GM21786 (cell line): ENCODE results near the gene PGM3.
"Not testable (repeated sequence)": the region's sequence is repeated elsewhere in the genome, so short reads cannot be mapped to it uniquely, and the experiment has no call there.

ENCODE experiments used
- ATAC-seq: cut with Tn5 transposase; IDR thresholded peaks from one replicate; pipeline ENCODE4 v1.9.1; 2021; ENCODE audit not compliant: unreplicated experiment

The PGM3 gene

GRCh38 chr6:83192871-83193746 lies at the start of gene PGM3, which contains the start of gene RWDD2A:
PGM3 (minus strand) TSS chr6:83193265; CDS start chr6:83191012, 2,253 bp downstream.
RWDD2A (plus strand) TSS chr6:83193357; CDS start chr6:83194452, 1,095 bp downstream.
- ATAC-seq: peak; percentile 96

GRCh38 chr6:83231146-83231545 lies 38.1 kb upstream of the PGM3 start:
- no peak for ATAC-seq

GRCh38 chr6:83226517-83226916 lies 33.5 kb upstream of the PGM3 start:
- no peak for ATAC-seq

GRCh38 chr6:83221889-83222479 lies 28.9 kb upstream of the PGM3 start:
- ATAC-seq: peak; percentile 52

- no peak for ATAC-seq
Measured at GRCh38 chr6:83221276-83221675, 28.2 kb upstream of the PGM3 start.

- no peak for ATAC-seq
Measured at GRCh38 chr6:83220121-83220520, 27.1 kb upstream of the PGM3 start.

GRCh38 chr6:83218646-83219045 lies 25.6 kb upstream of the PGM3 start:
- no peak for ATAC-seq

- ATAC-seq: no peak
Measured at GRCh38 chr6:83216806-83217205, 23.7 kb upstream of the PGM3 start.

GRCh38 chr6:83215131-83216047 lies 22.3 kb upstream of the PGM3 start:
- ATAC-seq: peak; percentile 100

GRCh38 chr6:83202031-83202430 lies 9.0 kb upstream of the PGM3 start:
- no peak for ATAC-seq

- no peak for ATAC-seq
Measured at GRCh38 chr6:83199863-83200225, 6.8 kb upstream of the PGM3 start.

GRCh38 chr6:83199173-83199862 lies 6.3 kb upstream of the PGM3 start:
- ATAC-seq: peak; percentile 68

GRCh38 chr6:83198486-83199172 lies 5.6 kb upstream of the PGM3 start:
- ATAC-seq: no peak

GRCh38 chr6:83193747-83194566 lies 892 bp upstream of the PGM3 start:
- ATAC-seq: peak; percentile 22

- ATAC-seq: no peak
Measured at GRCh38 chr6:83192456-83192855, 609 bp downstream of the PGM3 start.

- not testable (repeated sequence) for ATAC-seq
Measured at GRCh38 chr6:83191974-83192373, 1.1 kb downstream of the PGM3 start.

- no peak for ATAC-seq
Measured at GRCh38 chr6:83190626-83191025, 2.4 kb downstream of the PGM3 start.

- no peak for ATAC-seq
Measured at GRCh38 chr6:83188501-83188900, 4.6 kb downstream of the PGM3 start.

GRCh38 chr6:83185096-83185495 lies 8.0 kb downstream of the PGM3 start:
- no peak for ATAC-seq
